Astrocyte of the cerebellum (primary cell): ENCODE data around the gene DUSP10.

ENCODE experiments used
- DNase-seq: peaks from one replicate; pipeline ENCODE4 v3.0.0-alpha.2; 2011; ENCODE audit warnings: low read depth
- H3K4me3 ChIP-seq: 2 replicates; pipeline ENCODE4 v1.5.1; 2011; ENCODE audit warnings: mild to moderate bottlenecking, low read depth, low read length, moderate library complexity
- CTCF ChIP-seq: IDR thresholded peaks from 2 replicates; pipeline ENCODE4 v1.5.1; 2012; ENCODE audit warnings: low read length, low read depth, moderate library complexity, mild to moderate bottlenecking; ENCODE audit errors: missing control alignments
- in situ Hi-C: cut with HindIII; loops from 2 replicates; pipeline ENCODE4 v1.10.0; 2017; ENCODE audit warnings: low sequenced_read_pairs

The DUSP10 gene

GRCh38 chr1:221768444-221769066 is 26.7 kb upstream of the DUSP10 start:
- no peak overlapping the region for H3K4me3 ChIP-seq
- no peak for TF ChIP-seq CTCF
- in situ Hi-C loops: no loop called here
- no peak for DNase-seq

GRCh38 chr1:221766210-221766609 is 24.3 kb upstream of the DUSP10 start:
- in situ Hi-C loops: no loop called here
- TF ChIP-seq CTCF: no peak

GRCh38 chr1:221765527-221765926 is 23.6 kb upstream of the DUSP10 start:
- TF ChIP-seq CTCF: no peak
- no peak for DNase-seq
- in situ Hi-C loops: no loop called here
- H3K4me3 ChIP-seq: no peak overlapping the region

More at GRCh38 chr1:221766210-221766609, 24.3 kb upstream of the DUSP10 start:
- no peak for DNase-seq
- H3K4me3 ChIP-seq: no peak overlapping the region

- no peak overlapping the region for H3K4me3 ChIP-seq
- TF ChIP-seq CTCF: no peak
- DNase-seq: no peak
- in situ Hi-C loops: no loop called here
Observed at GRCh38 chr1:221762121-221762520, 20.2 kb upstream of the DUSP10 start.

- H3K4me3 ChIP-seq: no peak overlapping the region
- in situ Hi-C loops: no loop called here
- no peak for DNase-seq
- TF ChIP-seq CTCF: no peak
Observed at GRCh38 chr1:221761354-221762002, 19.6 kb upstream of the DUSP10 start.

- no peak for DNase-seq
- H3K4me3 ChIP-seq: no peak overlapping the region
- in situ Hi-C loops: no loop called here
- TF ChIP-seq CTCF: no peak
Observed at GRCh38 chr1:221760911-221761310, 19.0 kb upstream of the DUSP10 start.

GRCh38 chr1:221759436-221759835 is 17.5 kb upstream of the DUSP10 start:
- TF ChIP-seq CTCF: no peak
- in situ Hi-C loops: no loop called here

More at GRCh38 chr1:221759436-221759835, 17.5 kb upstream of the DUSP10 start:
- no peak overlapping the region for H3K4me3 ChIP-seq
- peak; percentile 22 for DNase-seq
